GM21576 (cell line): ENCODE measurements around the gene TBC1D32.
"Not testable (repeated sequence)": the region's sequence is repeated elsewhere in the genome, so short reads cannot be mapped to it uniquely, and the experiment has no call there.

Experiments
- ATAC-seq: cut with Tn5 transposase; IDR thresholded peaks from one replicate; pipeline ENCODE4 v1.9.1; 2021; ENCODE audit warnings: mild to moderate bottlenecking, moderate library complexity; ENCODE audit not compliant: unreplicated experiment

The TBC1D32 gene

GRCh38 chr6:121134922-121135321 is 199.4 kb downstream of the TBC1D32 start:
- ATAC-seq = no peak

- ATAC-seq = no peak
These were observed 209.7 kb downstream of the TBC1D32 start for GRCh38 chr6:121124600-121124999.

GRCh38 chr6:121112356-121112755 is 221.9 kb downstream of the TBC1D32 start:
- no peak for ATAC-seq

GRCh38 chr6:121110733-121111132 is 223.5 kb downstream of the TBC1D32 start:
- ATAC-seq = no peak

DNA sequence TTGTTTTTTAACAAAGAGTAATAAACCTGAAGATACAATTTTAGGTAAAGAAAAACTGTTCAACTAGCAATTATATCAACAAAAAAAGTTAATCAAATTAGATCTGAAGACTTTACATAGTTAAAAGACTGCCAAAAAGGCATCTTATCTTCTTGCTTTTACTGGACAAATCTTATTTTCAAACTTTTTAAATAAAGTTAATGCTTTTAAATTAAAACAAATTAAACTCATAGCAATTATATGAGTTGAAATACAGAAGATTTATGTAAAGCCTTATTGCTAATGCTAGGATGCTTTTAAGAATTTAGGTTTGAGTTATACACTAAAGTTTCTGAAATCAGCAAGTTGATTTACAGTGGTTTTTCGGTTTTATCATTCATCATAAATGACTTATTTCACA is 227.3 kb downstream of the TBC1D32 start:
- no peak for ATAC-seq

- ATAC-seq = no peak
These were observed 228.8 kb downstream of the TBC1D32 start for GRCh38 chr6:121105461-121105860.

- ATAC-seq = no peak
These were observed 240.4 kb downstream of the TBC1D32 start for GRCh38 chr6:121093928-121094327.

DNA sequence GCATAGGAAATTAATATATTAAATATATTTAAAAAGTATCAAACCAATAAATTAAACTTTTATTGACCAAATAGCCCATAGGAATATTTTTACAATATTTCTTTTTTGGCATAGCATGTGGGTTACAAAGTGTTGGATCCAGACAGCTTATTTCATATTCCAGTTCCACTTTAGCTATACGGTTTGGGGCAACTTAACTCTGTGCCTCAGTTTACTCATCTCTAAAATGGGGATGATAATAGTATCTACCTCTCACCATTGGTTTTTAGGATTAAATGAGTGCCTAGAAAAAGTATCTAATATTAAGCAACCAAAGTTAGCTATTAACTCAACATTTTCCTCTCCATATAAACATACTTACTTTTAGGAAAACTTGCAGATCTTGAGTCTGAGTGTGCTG is 243.8 kb downstream of the TBC1D32 start:
- no peak for ATAC-seq

GRCh38 chr6:121086876-121087275 is 247.4 kb downstream of the TBC1D32 start:
- no peak for ATAC-seq

DNA sequence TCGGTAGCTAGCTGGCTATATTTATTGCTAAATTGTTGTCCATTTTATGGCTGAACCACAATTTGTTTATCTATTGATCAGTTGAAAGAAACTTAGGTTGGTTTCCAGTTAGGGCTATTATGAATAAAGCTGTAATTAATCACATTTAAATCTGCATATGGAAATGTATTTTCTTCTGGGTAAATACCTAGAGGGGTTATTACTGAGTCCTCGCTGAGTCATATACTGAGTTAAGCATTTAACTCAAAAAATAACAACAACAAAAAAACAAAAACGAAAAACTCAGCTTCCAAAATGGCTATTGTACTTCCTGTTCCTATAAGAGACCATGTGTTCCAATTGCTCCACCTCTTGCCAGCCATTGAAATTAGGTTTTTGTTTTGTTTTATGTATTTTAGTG is 258.2 kb downstream of the TBC1D32 start:
- ATAC-seq = no peak

GRCh38 chr6:121068749-121069148 is 265.5 kb downstream of the TBC1D32 start:
- not testable (repeated sequence) for ATAC-seq

DNA sequence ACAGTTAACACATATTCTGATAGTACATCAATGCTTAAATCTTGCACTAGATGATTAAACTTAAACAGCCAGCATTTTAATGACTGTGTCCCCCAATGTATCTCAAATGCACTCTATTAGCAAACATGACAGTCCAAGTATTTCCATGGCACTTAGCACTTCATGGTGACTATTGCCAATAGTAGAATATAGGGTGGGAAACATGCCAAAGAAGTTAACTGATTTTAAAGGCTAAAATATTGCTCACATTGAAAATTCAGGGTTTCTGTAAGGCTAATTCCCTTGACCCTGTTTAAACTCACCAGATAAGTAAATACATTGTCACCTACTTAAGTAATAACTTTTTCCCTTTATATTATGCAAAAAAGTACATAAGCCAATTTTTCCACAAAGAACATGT is 266.9 kb downstream of the TBC1D32 start:
- ATAC-seq = no peak

DNA sequence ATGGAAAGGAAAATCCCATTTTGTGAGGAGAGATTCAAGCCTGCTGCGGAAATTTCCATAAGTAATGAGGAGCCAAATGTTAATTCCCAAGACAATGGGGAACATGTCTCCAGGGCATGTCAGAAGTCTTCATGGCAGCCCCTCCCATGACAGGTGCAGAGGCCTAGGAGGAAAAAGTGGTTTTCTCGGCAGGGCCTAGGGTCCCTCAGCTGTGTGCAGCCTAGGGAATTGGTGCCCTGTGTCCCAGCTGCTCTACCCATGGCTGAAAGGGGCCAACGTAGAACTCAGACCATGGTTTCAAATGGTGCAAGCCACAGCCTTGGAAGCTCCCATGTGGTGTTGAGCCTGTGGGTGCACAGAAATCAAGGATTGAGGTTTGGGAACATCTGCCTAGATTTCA is 269.9 kb downstream of the TBC1D32 start:
- ATAC-seq = no peak

DNA sequence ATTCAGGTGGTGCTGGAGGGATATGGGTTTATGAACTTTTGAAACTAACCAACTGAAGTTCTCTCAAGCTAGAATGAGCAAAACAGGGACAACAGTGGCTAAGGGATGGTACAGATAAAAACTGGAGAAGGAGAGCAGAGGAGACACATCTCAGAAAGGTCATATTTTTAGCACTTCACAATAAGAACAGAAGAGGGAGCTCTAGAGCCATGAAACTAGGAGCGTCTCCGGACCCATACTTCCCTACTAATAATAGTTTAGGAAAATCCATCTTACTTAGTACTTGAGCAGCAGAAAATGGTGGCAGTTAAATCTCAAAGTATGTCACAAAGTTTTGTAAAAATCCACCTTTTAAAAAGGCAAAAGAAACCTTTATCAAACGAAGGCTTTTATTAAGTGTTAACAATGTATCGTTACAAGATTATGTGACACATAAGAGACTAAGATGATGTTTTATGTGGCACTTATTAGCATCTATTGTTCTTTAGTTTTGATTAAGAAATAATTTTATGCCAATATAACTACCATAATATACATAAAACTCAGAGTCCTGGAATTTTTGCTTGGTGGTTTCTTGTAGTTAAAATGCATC is 278.6 kb downstream of the TBC1D32 start:
- ATAC-seq = peak; percentile 84

DNA sequence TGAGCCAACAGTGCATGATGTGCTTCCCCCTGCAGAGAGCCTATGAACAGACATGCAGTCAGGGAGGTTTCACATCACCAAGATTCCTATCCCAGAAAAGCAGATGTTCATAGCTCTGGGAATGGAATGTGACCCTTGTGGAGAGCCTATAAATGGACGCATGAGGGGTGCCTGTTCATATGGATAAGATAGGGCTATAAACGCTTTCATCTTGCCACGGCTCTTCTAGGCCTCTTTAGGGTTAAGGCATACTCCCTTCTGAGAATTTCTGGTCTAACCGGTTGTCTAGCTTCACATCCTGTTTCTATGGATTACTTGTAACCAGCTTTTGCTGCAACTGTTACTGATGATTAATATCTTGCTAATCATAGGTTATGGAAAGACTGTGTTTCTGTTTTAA is 285.7 kb downstream of the TBC1D32 start:
- ATAC-seq = not testable (repeated sequence)

DNA sequence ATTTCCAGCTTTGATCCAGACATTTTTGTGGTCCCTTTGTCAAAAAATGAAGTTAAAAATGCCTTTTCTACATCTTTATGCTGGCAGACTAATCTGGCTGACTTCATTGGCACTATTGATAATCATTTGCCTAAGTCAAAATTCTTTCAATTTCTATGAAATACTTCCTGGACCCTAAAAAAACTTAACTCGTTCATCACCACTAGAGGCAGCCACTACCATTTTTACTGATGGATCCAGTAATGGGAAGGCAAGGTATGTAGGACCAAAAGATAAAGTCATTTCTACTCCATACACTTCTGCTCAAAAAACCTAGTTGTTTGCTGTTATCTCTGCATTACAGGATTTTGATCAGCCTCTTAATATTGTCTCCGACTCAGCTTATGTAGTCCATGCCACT is 289.4 kb downstream of the TBC1D32 start:
- not testable (repeated sequence) for ATAC-seq

DNA sequence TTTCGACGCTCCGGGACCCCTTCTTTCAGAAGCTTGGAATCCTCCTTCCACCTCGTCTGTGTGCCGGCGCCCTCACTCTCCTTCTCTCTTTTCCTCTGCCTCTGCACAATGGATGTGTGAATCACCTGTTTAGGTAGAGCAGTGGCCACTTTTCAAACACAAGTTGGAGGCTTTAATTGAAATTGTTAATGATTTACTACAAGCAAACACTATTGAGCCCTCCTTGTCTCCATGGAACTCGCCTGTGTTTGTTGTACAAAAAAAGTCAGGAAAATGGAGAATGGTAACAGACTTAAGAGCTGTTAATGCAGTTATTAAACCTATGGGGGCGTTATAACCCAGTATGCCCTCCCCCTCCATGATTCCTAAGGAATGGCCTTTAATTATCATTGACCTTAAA is 290.6 kb downstream of the TBC1D32 start:
- ATAC-seq = not testable (repeated sequence)

DNA sequence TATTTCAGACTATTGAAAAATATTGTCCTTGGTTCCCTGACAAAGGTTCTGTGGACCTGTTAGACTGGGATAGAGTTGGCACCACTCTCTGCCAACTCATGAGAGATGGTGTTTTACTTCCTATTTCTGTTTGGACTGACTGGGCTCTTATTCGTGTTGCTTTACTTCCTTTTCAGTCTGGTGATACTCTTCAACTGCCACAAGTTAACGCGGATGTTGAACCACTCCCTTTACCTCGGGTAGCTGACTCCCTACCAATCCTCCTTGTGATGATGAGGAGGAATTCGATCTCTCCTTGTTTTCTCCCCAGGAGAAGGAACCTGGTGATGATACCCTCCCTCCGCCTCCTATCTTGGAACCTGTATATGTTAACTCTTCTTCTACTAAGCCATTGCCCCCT is 291.1 kb downstream of the TBC1D32 start:
- not testable (repeated sequence) for ATAC-seq

- no peak for ATAC-seq
These were observed 291.5 kb downstream of the TBC1D32 start for GRCh38 chr6:121042766-121043165.

DNA sequence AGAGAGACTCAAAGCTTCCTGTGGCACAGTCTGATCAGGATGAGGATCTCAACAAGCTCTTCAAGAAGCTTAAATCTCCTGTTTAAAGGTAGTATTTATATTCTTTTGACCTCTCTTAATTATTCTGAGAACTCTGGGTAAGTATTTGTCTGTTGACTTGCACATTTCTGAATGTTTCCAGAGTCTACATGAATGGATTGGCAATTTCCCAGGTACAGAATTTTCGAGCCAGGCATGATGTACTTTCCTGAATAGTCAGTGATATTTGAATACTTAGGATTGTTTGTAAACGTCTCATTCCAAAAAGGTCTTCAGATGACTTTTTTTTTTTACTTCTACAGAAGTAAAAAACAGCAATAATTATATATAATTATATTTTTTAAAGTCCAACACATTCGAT is 293.4 kb downstream of the TBC1D32 start:
- no peak for ATAC-seq

- no peak for ATAC-seq
These were observed 301.2 kb downstream of the TBC1D32 start for GRCh38 chr6:121033091-121033490.

GRCh38 chr6:121032268-121033006 is 301.8 kb downstream of the TBC1D32 start:
- ATAC-seq = no peak
